HL-60 (cell line): Measurements from ENCODE around the gene SLC38A4.

ENCODE experiments used
- DNase-seq, 2 experiments: peaks; one replicate each; pipeline ENCODE4 v3.0.0-alpha.2; 2010 to 2020; ENCODE audit warnings: low read depth in 1 of 2, low spot score in 1 of 2
- H3K27ac ChIP-seq: fragments of 250-450 bp; sonication (Bioruptor Pico); replicated peaks from 2 replicates; pipeline ENCODE4 v1.5.1; 2020; ENCODE audit warnings: mild to moderate bottlenecking, moderate library complexity
- H3K27me3 ChIP-seq: fragments of 250-450 bp; sonication (Bioruptor Pico); 2 replicates; pipeline ENCODE4 v1.5.1; 2021; ENCODE audit warnings: mild to moderate bottlenecking, moderate library complexity; ENCODE audit not compliant: insufficient read depth, poor library complexity, severe bottlenecking
- H3K4me3 ChIP-seq: replicated peaks from 2 replicates; pipeline ENCODE4 v1.5.1; 2011; ENCODE audit warnings: mild to moderate bottlenecking, control low read depth, low read length; ENCODE audit not compliant: insufficient read depth
- CTCF ChIP-seq: IDR thresholded peaks from one replicate; pipeline ENCODE4 v1.5.1; 2011; ENCODE audit warnings: low read length, control low read depth, inconsistent platforms; ENCODE audit not compliant: insufficient read depth
- GABPA ChIP-seq: IDR thresholded peaks from 2 replicates; pipeline ENCODE4 v1.6.1; 2012; ENCODE audit warnings: low read depth
- POLR2AphosphoS5 ChIP-seq: IDR thresholded peaks from 2 replicates; pipeline ENCODE4 v1.6.1; 2012; ENCODE audit warnings: low read depth
- SPI1 ChIP-seq: IDR thresholded peaks from 2 replicates; pipeline ENCODE4 v1.6.1; 2012; ENCODE audit warnings: low read depth, mild to moderate bottlenecking, borderline replicate concordance
- TF ChIP-seq, protein P1 (sequence below): IDR thresholded peaks from 2 replicates; pipeline ENCODE4 v1.6.1; 2012; ENCODE audit warnings: low read depth; ENCODE audit not compliant: insufficient replicate concordance

SLC38A4 gene

GRCh38 chr12:46835785-46836184, 10.0 kb upstream of the SLC38A4 start:
- peaks cover 10% of the 10 kb centered on the region for H3K27me3 ChIP-seq
- DNase-seq, result no peak
- no peak overlapping the region for H3K27ac ChIP-seq
- no peak overlapping the region for H3K4me3 ChIP-seq
- TF ChIP-seq, protein P1, sequence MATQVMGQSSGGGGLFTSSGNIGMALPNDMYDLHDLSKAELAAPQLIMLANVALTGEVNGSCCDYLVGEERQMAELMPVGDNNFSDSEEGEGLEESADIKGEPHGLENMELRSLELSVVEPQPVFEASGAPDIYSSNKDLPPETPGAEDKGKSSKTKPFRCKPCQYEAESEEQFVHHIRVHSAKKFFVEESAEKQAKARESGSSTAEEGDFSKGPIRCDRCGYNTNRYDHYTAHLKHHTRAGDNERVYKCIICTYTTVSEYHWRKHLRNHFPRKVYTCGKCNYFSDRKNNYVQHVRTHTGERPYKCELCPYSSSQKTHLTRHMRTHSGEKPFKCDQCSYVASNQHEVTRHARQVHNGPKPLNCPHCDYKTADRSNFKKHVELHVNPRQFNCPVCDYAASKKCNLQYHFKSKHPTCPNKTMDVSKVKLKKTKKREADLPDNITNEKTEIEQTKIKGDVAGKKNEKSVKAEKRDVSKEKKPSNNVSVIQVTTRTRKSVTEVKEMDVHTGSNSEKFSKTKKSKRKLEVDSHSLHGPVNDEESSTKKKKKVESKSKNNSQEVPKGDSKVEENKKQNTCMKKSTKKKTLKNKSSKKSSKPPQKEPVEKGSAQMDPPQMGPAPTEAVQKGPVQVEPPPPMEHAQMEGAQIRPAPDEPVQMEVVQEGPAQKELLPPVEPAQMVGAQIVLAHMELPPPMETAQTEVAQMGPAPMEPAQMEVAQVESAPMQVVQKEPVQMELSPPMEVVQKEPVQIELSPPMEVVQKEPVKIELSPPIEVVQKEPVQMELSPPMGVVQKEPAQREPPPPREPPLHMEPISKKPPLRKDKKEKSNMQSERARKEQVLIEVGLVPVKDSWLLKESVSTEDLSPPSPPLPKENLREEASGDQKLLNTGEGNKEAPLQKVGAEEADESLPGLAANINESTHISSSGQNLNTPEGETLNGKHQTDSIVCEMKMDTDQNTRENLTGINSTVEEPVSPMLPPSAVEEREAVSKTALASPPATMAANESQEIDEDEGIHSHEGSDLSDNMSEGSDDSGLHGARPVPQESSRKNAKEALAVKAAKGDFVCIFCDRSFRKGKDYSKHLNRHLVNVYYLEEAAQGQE, result no peak
- TF ChIP-seq GABPA (no peak), SPI1 (peak; percentile 92), CTCF (no peak)

GRCh38 chr12:46832130-46832704, 6.4 kb upstream of the SLC38A4 start:
- DNase-seq, result no peak
- Histone ChIP-seq H3K27me3 (peaks cover 23% of the 10 kb centered on the region), H3K27ac (no peak overlapping the region), H3K4me3 (no peak overlapping the region)
- no peak for TF ChIP-seq SPI1
- TF ChIP-seq POLR2AphosphoS5, result no peak
- no peak for TF ChIP-seq GABPA
- TF ChIP-seq CTCF, result no peak

DNA sequence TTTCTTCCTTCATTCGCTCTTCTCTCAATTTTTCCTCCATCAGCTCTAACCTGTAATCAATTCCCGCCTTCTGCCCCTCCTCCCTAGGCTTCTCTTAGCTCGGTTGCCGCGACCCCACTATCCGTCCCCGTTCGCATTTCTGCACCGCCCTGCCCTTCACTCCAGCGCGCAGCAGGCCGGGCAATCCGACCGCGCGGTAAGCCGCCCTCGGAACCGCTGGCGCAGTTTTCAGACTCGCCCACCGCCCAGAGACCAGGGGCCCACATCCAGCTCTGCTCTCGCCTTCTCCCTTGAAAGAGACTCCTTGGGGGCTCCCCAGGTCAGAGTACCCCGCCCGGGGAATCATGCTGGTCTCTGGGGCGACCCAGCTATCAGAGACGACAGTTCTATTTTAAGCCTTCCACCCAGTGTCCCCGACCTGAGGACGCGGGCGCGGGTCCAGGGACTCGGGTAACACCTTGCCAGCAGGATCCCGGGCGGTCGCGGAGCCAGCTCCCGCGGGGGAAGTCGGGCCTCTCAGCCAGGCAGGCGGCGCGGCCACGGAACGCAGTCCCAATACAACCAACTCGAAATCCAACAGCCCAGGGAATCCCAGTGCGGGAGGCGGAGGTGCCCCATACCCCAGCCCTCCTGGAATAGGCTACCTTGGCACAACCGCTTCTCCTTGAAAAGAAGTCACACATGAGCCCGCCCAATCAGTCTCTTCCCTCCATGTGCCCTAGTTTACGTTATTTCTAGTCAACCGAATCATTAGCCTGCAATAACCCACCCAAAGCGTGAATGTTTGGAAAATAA, 5.7 kb upstream of the SLC38A4 start:
- Histone ChIP-seq H3K27me3 (peaks cover 26% of the 10 kb centered on the region), H3K27ac (no peak overlapping the region), H3K4me3 (no peak overlapping the region)
- TF ChIP-seq, protein P1, result no peak
- TF ChIP-seq CTCF (no peak), GABPA (no peak), SPI1 (no peak), POLR2AphosphoS5 (no peak)
- DNase-seq, result no peak
